ENCODE results near the gene ADGRD1.
"Not testable (repeated sequence)": the region's sequence is repeated elsewhere in the genome, so short reads cannot be mapped to it uniquely, and the experiment has no call there.

The ADGRD1 gene

GRCh38 chr12:131060011-131060703, 106.5 kb downstream of the ADGRD1 start:
- no peak for DNase-seq

- no peak for DNase-seq
Measured at GRCh38 chr12:131061041-131061806, 107.5 kb downstream of the ADGRD1 start.

- no peak for DNase-seq
Measured at GRCh38 chr12:131063413-131063812, 109.7 kb downstream of the ADGRD1 start.

GRCh38 chr12:131063960-131064359, 110.3 kb downstream of the ADGRD1 start:
- DNase-seq = no peak

GRCh38 chr12:131065279-131065678, 111.6 kb downstream of the ADGRD1 start:
- DNase-seq = no peak

GRCh38 chr12:131065801-131066200, 112.1 kb downstream of the ADGRD1 start:
- DNase-seq = no peak

- no peak for DNase-seq
Measured at GRCh38 chr12:131066207-131066885, 112.6 kb downstream of the ADGRD1 start.

- DNase-seq = no peak
Measured at GRCh38 chr12:131066886-131067490, 113.3 kb downstream of the ADGRD1 start.

GRCh38 chr12:131067981-131068851, 114.5 kb downstream of the ADGRD1 start:
- DNase-seq = no peak

GRCh38 chr12:131068926-131069720, 115.4 kb downstream of the ADGRD1 start:
- DNase-seq = not testable (repeated sequence)

GRCh38 chr12:131070136-131070535, 116.4 kb downstream of the ADGRD1 start:
- DNase-seq = not testable (repeated sequence)

GRCh38 chr12:131070668-131071067, 117.0 kb downstream of the ADGRD1 start:
- not testable (repeated sequence) for DNase-seq

- not testable (repeated sequence) for DNase-seq
Measured at GRCh38 chr12:131071234-131071820, 117.6 kb downstream of the ADGRD1 start.

GRCh38 chr12:131071950-131072349, 118.2 kb downstream of the ADGRD1 start:
- DNase-seq = not testable (repeated sequence)

- no peak for DNase-seq
Measured at GRCh38 chr12:131072451-131073230, 118.9 kb downstream of the ADGRD1 start.

GRCh38 chr12:131074221-131075083, 120.7 kb downstream of the ADGRD1 start:
- no peak for DNase-seq

GRCh38 chr12:131075194-131075593, 121.5 kb downstream of the ADGRD1 start:
- no peak for DNase-seq

GRCh38 chr12:131075611-131076010, 121.9 kb downstream of the ADGRD1 start:
- no peak for DNase-seq

GRCh38 chr12:131076296-131076695, 122.6 kb downstream of the ADGRD1 start:
- DNase-seq = no peak

Data from bone marrow (tissue), 2 donors.